Measurements from ENCODE around the gene PRKAR1B. TPM values are rescaled to one million over a fixed set of nuclear protein-coding genes. Genes with fewer than 3 reads are reported as not detected.
A peak's percentile ranks its signal among the peaks of the same experiment; 100 is the strongest.

Gene PRKAR1B
- total RNA-seq, 1 experiment from 2014 or later = 43.3 TPM

GRCh38 chr7:570801-571070 is 156.3 kb downstream of the PRKAR1B start:
- no peak overlapping the region for H3T11ph ChIP-seq (ENCODE audit: low read length)
- H2BK12ac ChIP-seq (ENCODE audit: insufficient read length, low read depth, low read length) = no peak overlapping the region
- H3K4me1 ChIP-seq (ENCODE audit: insufficient read depth, low read length) = no peaks in the 10 kb centered on the region; the same call in 1 of the 2 replicates
- H3K79me2 ChIP-seq (ENCODE audit: insufficient read depth, low read length) = no peaks in the 10 kb centered on the region; the same call in 1 of the 2 replicates
- no peak overlapping the region for H3K4ac ChIP-seq (ENCODE audit: low read depth, low read length)
- H3K4me1 Mint-ChIP-seq = peaks cover 11 to 22% of the 10 kb centered on the region in 2 experiments
- H3K9me3 Mint-ChIP-seq = peaks cover 0 to 1% of the 10 kb centered on the region in 2 experiments; a peak in 1 of 5 replicates
- peaks cover 8 to 10% (median 9%) of the 10 kb centered on the region in 3 experiments; a peak in 6 of 7 replicates for H3K36me3 Mint-ChIP-seq (ENCODE audit: insufficient read depth in 1 of 3, low read depth in 3 of 3)
- no peak overlapping the region for H3K27ac ChIP-seq (ENCODE audit: insufficient read length, low read depth, low read length)
- H2BK5ac ChIP-seq (ENCODE audit: insufficient read length, low read length) = no peak overlapping the region
- H4K8ac ChIP-seq (replicated peaks; ENCODE audit: insufficient read length, low read depth, low read length) = no peak overlapping the region
- no peak overlapping the region for H2BK20ac ChIP-seq (ENCODE audit: low read depth, low read length, poor library complexity, severe bottlenecking)
- H3K18ac ChIP-seq (ENCODE audit: insufficient read length, low read depth, low read length) = no peak overlapping the region
- H3K56ac ChIP-seq (ENCODE audit: insufficient read length, low read depth, low read length) = no peak overlapping the region
- no peaks in the 10 kb centered on the region for H3K79me1 ChIP-seq (ENCODE audit: insufficient read depth, low read depth, low read length, poor library complexity, severe bottlenecking)
- H2AK5ac ChIP-seq (ENCODE audit: insufficient read length, low read length) = no peak overlapping the region
- no peak overlapping the region for H3K9ac ChIP-seq (ENCODE audit: extremely low read depth, insufficient read length, low read length)
- H3K23me2 ChIP-seq (ENCODE audit: insufficient read length, low read depth, low read length, poor library complexity, severe bottlenecking) = no peaks in the 10 kb centered on the region
- peak overlapping the region; percentile 47; the same call in 1 of the 2 replicates for H3K14ac ChIP-seq (ENCODE audit: insufficient read depth, low read length)
- peak overlapping the region in 1 of 3 experiments; percentile 53; a peak in 1 of 7 replicates for H3K27ac Mint-ChIP-seq
- H2BK120ac ChIP-seq (ENCODE audit: low read depth, low read length, poor library complexity, severe bottlenecking) = no peak overlapping the region
- no peaks in the 10 kb centered on the region for H3K27me3 ChIP-seq (ENCODE audit: insufficient read depth, low read length)
- H3K23ac ChIP-seq (ENCODE audit: insufficient read length, low read depth, low read length) = no peak overlapping the region
- TF ChIP-seq CTCF (conservative IDR thresholded peaks at IDR 0.05) = no peak
- no peak overlapping the region for H3K4me2 ChIP-seq (ENCODE audit: insufficient read depth, insufficient read length, low read length)
- no peak overlapping the region for H2BK15ac ChIP-seq (ENCODE audit: low read depth, low read length)
- H4K91ac ChIP-seq (ENCODE audit: insufficient read length, low read depth, low read length) = no peak overlapping the region
- H3K4me3 Mint-ChIP-seq = no peak overlapping the region
- peaks cover 2% of the 10 kb centered on the region for H3K27me3 Mint-ChIP-seq (ENCODE audit: low read depth)
- no peaks in the 10 kb centered on the region for H3K9me3 ChIP-seq (ENCODE audit: control insufficient read depth, low read depth, low read length)
- no peak overlapping the region for H4K5ac ChIP-seq (ENCODE audit: insufficient read length, low read depth, low read length)
- WGBS (ENCODE audit: extremely low coverage, insufficient read length, low lambda C conversion rate) = no CpG with 5 or more reads among the region's 14 CpGs
- H4K20me1 ChIP-seq (ENCODE audit: control insufficient read depth, insufficient read depth, insufficient read length) = no peaks in the 10 kb centered on the region
- H2AFZ ChIP-seq (ENCODE audit: low read length) = no peak overlapping the region
- no peak for DNase-seq
